NB4 (cell line): ENCODE measurements around the gene ACMSD.
"Not testable (repeated sequence)": the region's sequence is repeated elsewhere in the genome, so short reads cannot be mapped to it uniquely, and the experiment has no call there.

Experiments used
- DNase-seq: peaks from one replicate; pipeline ENCODE4 v3.0.0; 2010; ENCODE audit warnings: low read depth
- H3K4me3 ChIP-seq: one replicate; pipeline ENCODE4 v1.5.1; 2011; ENCODE audit warnings: mild to moderate bottlenecking, low read depth, low read length, moderate library complexity
- CTCF ChIP-seq: IDR thresholded peaks from one replicate; pipeline ENCODE4 v1.5.1; 2012; ENCODE audit warnings: low read depth, low read length
- MAX ChIP-seq: IDR thresholded peaks from 2 replicates; pipeline ENCODE4 v1.6.1; 2011; ENCODE audit warnings: low read depth, low read length
- MYC ChIP-seq: IDR thresholded peaks from 2 replicates; pipeline ENCODE4 v1.6.1; 2011; ENCODE audit warnings: low read depth, low read length
- POLR2A ChIP-seq: IDR thresholded peaks from 2 replicates; pipeline ENCODE4 v1.6.1; 2011; ENCODE audit warnings: mild to moderate bottlenecking; ENCODE audit not compliant: insufficient read length; ENCODE audit errors: extremely low read depth

Gene ACMSD

GRCh38 chr2:134843968-134844367 lies 5.6 kb downstream of the ACMSD start:
- DNase-seq = no peak
- H3K4me3 ChIP-seq = no peak overlapping the region
- TF ChIP-seq MAX (no peak), MYC (no peak), CTCF (no peak), POLR2A (no peak)

- no peak for DNase-seq
- H3K4me3 ChIP-seq = no peak overlapping the region
- TF ChIP-seq CTCF (no peak), MYC (no peak), MAX (no peak), POLR2A (no peak)
Measured at GRCh38 chr2:134845028-134845427, 6.6 kb downstream of the ACMSD start.

- no peak overlapping the region for H3K4me3 ChIP-seq
- DNase-seq = no peak
- no peak for TF ChIP-seq MAX
- no peak for TF ChIP-seq POLR2A
- TF ChIP-seq MYC = no peak
- TF ChIP-seq CTCF = no peak
Measured at GRCh38 chr2:134845719-134846118, 7.3 kb downstream of the ACMSD start.

GRCh38 chr2:134846213-134846612 lies 7.8 kb downstream of the ACMSD start:
- no peak for DNase-seq
- TF ChIP-seq POLR2A = no peak
- TF ChIP-seq MAX = no peak
- TF ChIP-seq CTCF = no peak
- no peak for TF ChIP-seq MYC
- H3K4me3 ChIP-seq = no peak overlapping the region

GRCh38 chr2:134847582-134847981 lies 9.2 kb downstream of the ACMSD start:
- not testable (repeated sequence) for H3K4me3 ChIP-seq, DNase-seq

- no peak for TF ChIP-seq POLR2A
- no peak for TF ChIP-seq MAX
- no peak for TF ChIP-seq MYC
- no peak for TF ChIP-seq CTCF
- H3K4me3 ChIP-seq = no peak overlapping the region
- no peak for DNase-seq
Measured at GRCh38 chr2:134852518-134852917, 14.1 kb downstream of the ACMSD start.
